ENCODE data around the gene CNEP1R1. TPM values are rescaled to one million over a fixed set of nuclear protein-coding genes. Genes with fewer than 3 reads are reported as not detected.

The CNEP1R1 gene, protein sequence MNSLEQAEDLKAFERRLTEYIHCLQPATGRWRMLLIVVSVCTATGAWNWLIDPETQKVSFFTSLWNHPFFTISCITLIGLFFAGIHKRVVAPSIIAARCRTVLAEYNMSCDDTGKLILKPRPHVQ
- 10 to 100 TPM in 3 of 4 donors, 1 to 10 TPM in 1; 7.6 to 21.6 (median 14.9) TPM for total RNA-seq

DNA sequence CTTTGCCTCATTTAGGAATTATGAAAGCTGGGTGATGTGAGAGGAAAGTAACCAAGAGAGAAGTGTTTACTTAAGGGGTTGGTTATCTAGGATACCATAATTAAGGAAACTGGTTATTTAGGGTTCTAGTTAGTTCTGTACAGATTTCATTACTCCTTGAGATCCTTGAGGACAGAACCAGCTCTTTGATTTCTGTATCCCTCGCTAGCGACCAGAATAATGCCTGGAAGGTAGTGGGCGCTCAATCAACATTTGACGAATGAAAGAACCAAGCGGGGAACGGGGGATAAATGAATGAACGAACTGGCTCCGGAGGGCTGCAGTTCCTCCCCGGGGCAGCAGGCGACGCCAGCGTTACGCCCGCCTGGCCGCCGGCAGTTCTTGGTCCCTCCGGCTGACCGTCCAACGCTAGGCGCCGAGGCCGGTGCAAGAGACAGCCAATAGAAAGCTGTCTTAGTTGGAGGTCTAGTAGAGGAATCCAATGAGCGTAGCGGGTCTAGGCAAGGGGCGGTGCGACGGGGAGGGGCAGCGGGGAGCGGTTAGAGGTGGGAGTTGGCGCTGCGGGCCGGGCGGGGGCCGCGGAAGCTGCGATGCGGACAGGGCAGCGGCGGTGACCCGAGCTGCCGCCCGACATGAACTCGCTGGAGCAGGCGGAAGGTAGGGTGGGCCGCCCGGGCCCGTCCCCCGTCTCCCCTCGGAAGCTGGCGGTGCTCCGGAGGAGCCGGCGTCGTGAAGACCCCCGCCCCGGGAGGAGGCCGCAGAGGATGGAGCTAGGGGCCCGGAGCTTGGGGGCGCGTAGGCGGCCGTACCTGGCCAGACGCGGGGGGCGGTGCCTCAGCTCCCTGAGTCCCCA is at the start of gene CNEP1R1:
CNEP1R1 (plus strand) TSS at position 542 of the 853 bp plus-strand sequence; CDS start at position 633, 91 bp downstream.
- Histone ChIP-seq H3K36me3 (peaks cover 0 to 6% (median 0%) of the 10 kb centered on the region in 4 donors), H3K9me3 (no peaks in the 10 kb centered on the region), H3K27me3 (no peaks in the 10 kb centered on the region), H3K4me1 (peaks cover 0 to 35% (median 19%) of the 10 kb centered on the region in 4 donors), H3K27ac (peak within 1 kb of the TSS; percentile 85 to 93 (median 90)), H3K4me3 (peak within 1 kb of the TSS; percentile 86 to 97 (median 94))
- intact Hi-C loops (cut with DNase I; ENCODE audit: low total_unique reads): no loop called here
- WGBS, 2 donors (ENCODE audit: low coverage in 1 of 2): 0 to 1% methylated on average over 1 to 55 of the region's 65 CpGs
- peak; percentile 96 for DNase-seq
- in situ Hi-C loops (cut with MboI; ENCODE audit: low pct_ligation_motif_present in 1 of 4, low pct_unique_long_range_greater_than_20kb in 1 of 4, low sequenced_read_pairs in 3 of 4): loop anchor here (5.0 to 25.0 kb wide), 6 partner anchors 180 to 640 kb away; partner anchors contain the start of gene BRD7 (in 1 of the 4)
- TF ChIP-seq POLR2A (IDR thresholded peaks at IDR 0.05) (peak; percentile 76), EP300 (IDR thresholded peaks at IDR 0.05; ENCODE audit: low read depth) (peak; percentile 15), POLR2AphosphoS5 (IDR thresholded peaks at IDR 0.05) (peak; percentile 77 to 84 (median 77))
- TF ChIP-seq, protein P1, sequence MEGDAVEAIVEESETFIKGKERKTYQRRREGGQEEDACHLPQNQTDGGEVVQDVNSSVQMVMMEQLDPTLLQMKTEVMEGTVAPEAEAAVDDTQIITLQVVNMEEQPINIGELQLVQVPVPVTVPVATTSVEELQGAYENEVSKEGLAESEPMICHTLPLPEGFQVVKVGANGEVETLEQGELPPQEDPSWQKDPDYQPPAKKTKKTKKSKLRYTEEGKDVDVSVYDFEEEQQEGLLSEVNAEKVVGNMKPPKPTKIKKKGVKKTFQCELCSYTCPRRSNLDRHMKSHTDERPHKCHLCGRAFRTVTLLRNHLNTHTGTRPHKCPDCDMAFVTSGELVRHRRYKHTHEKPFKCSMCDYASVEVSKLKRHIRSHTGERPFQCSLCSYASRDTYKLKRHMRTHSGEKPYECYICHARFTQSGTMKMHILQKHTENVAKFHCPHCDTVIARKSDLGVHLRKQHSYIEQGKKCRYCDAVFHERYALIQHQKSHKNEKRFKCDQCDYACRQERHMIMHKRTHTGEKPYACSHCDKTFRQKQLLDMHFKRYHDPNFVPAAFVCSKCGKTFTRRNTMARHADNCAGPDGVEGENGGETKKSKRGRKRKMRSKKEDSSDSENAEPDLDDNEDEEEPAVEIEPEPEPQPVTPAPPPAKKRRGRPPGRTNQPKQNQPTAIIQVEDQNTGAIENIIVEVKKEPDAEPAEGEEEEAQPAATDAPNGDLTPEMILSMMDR (IDR thresholded peaks at IDR 0.05): peak; percentile 100

DNA sequence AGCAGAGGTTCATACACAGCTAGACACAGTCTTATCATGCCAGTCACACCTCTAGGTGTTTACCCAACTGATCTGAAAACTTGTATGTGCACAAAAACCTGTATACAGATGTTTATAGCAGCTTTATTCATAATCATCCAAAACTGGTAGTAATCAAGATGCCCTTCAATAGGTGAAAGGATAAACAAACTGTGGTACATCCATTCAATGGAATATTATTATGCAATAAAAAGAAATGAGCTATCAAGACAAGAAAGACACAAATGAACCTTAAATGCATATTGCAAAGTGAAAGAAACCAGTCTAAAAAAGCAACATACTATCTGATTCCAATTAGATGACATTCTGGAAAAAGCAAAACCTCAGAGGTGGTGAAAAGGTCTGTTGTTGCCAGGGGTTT is 47.6 kb upstream of the CNEP1R1 start:
- in situ Hi-C loops (cut with MboI; ENCODE audit: low pct_ligation_motif_present in 1 of 4, low pct_unique_long_range_greater_than_20kb in 1 of 4, low sequenced_read_pairs in 3 of 4) (no loop called here), intact Hi-C loops (cut with DNase I; ENCODE audit: low total_unique reads) (no loop called here)
- Histone ChIP-seq H3K27me3 (no peaks in the 10 kb centered on the region), H3K36me3 (no peaks in the 10 kb centered on the region), H3K9me3 (no peaks in the 10 kb centered on the region), H3K4me1 (peaks cover 0 to 16% (median 1%) of the 10 kb centered on the region in 4 donors), H3K27ac (no peak overlapping the region), H3K4me3 (no peak overlapping the region)
- TF ChIP-seq POLR2AphosphoS5 (IDR thresholded peaks at IDR 0.05) (no peak), POLR2A (IDR thresholded peaks at IDR 0.05) (no peak), EP300 (IDR thresholded peaks at IDR 0.05; ENCODE audit: low read depth) (no peak)
- TF ChIP-seq, protein P1 (IDR thresholded peaks at IDR 0.05): no peak
- no peak for DNase-seq

DNA sequence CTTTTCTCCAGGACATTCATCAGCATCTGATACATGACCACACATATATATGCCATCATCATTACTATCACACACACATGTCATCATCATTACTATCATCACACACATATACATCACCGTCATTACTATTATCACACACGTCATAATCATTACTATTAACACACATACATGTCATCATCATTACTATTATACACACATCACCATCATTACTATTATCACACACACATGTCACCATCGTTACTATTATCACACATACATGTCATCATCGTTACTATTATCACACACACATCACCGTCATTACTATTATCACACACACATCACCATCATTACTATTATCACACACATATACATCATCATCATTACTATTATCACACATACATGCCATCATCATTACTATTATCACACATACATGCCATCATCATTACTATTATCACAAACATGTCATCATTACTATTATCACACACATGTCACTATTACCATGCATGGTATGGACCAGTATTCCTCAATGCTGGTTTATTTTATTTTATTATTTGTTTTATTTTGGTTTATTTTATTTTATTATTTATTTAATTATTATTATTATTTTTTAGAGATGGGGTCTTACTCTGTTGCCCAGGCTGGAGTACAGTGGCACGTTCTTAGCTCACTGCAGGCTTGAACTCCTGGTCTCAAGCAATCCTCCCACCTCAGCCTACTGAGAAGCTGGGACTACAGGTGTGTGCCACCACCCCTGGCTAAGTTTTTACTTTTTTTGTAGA is 46.3 kb upstream of the CNEP1R1 start:
- TF ChIP-seq, protein P1 (IDR thresholded peaks at IDR 0.05): no peak
- TF ChIP-seq EP300 (IDR thresholded peaks at IDR 0.05; ENCODE audit: low read depth) (no peak), POLR2A (IDR thresholded peaks at IDR 0.05) (no peak), POLR2AphosphoS5 (IDR thresholded peaks at IDR 0.05) (no peak)
- no peak for DNase-seq
- Histone ChIP-seq H3K4me1 (peaks cover 0 to 16% (median 1%) of the 10 kb centered on the region in 4 donors), H3K27ac (no peak overlapping the region), H3K4me3 (no peak overlapping the region), H3K9me3 (no peaks in the 10 kb centered on the region), H3K36me3 (no peaks in the 10 kb centered on the region), H3K27me3 (no peaks in the 10 kb centered on the region)
- 86 to 97% methylated on average over 6 of the region's 6 CpGs for WGBS, 2 donors (ENCODE audit: low coverage in 1 of 2)
- intact Hi-C loops (cut with DNase I; ENCODE audit: low total_unique reads) (no loop called here), in situ Hi-C loops (cut with MboI; ENCODE audit: low pct_ligation_motif_present in 1 of 4, low pct_unique_long_range_greater_than_20kb in 1 of 4, low sequenced_read_pairs in 3 of 4) (no loop called here)

DNA sequence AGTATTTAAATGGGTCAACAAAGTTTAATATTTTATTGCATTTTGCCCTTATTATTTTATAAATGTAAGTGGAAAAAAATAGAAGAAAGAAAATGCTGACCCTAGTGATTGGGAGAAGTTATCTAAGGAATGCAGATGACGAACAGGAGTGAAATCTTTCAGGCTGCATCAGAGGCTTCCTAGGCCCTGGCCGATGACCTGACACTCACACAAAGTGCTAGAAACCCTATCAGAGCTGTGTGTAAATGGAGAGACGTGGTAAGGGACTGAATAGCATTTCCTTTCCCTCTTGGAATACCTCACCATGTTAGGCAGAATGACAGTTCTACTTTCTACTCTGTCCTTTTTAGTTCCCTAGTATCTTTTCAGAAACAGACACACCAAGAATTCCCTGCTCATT is 44.9 kb upstream of the CNEP1R1 start:
- TF ChIP-seq EP300 (IDR thresholded peaks at IDR 0.05; ENCODE audit: low read depth) (no peak), POLR2A (IDR thresholded peaks at IDR 0.05) (no peak), POLR2AphosphoS5 (IDR thresholded peaks at IDR 0.05) (no peak)
- TF ChIP-seq, protein P1 (IDR thresholded peaks at IDR 0.05): no peak
- Histone ChIP-seq H3K27ac (no peak overlapping the region), H3K27me3 (no peaks in the 10 kb centered on the region), H3K4me1 (peaks cover 0 to 6% (median 1%) of the 10 kb centered on the region in 4 donors), H3K36me3 (no peaks in the 10 kb centered on the region), H3K4me3 (no peak overlapping the region), H3K9me3 (no peaks in the 10 kb centered on the region)
- 73 to 82% methylated on average over 2 to 3 of the region's 3 CpGs for WGBS, 2 donors (ENCODE audit: low coverage in 1 of 2)
- intact Hi-C loops (cut with DNase I; ENCODE audit: low total_unique reads) (no loop called here), in situ Hi-C loops (cut with MboI; ENCODE audit: low pct_ligation_motif_present in 1 of 4, low pct_unique_long_range_greater_than_20kb in 1 of 4, low sequenced_read_pairs in 3 of 4) (no loop called here)
- no peak for DNase-seq
